Esophagus squamous epithelium (tissue), 5 donors: Measurements from ENCODE around the gene GPC3. TPM values are rescaled to one million over a fixed set of nuclear protein-coding genes. Genes with fewer than 3 reads are reported as not detected.
A peak's percentile ranks its signal among the peaks of the same experiment; 100 is the strongest.

Source experiments
- DNase-seq: peaks from one replicate; lab custom pipeline; 2025; lab: John Stamatoyannopoulos, UW
- H3K27ac ChIP-seq, 4 donors: fragments of 200-600 bp; sonication (generic); one replicate each; pipeline ENCODE4 v1.5.1; 2016 to 2019; ENCODE audit warnings: mild to moderate bottlenecking in 1 of 4
- H3K27me3 ChIP-seq, 4 donors: fragments of 200-600 bp; sonication (generic); 1 replicate in 3 of 4; 2 replicates in 1 of 4; pipeline versions ENCODE4 v1.5.1 to v1.6.0; 2017 to 2021; ENCODE audit warnings: antibody characterized with exemption in 1 of 4
- H3K36me3 ChIP-seq, 3 donors: fragments of 200-600 bp; sonication (generic); one replicate each; pipeline ENCODE4 v1.5.1; 2016 to 2019
- H3K4me1 ChIP-seq, 3 donors: fragments of 200-600 bp; sonication (generic); one replicate each; pipeline ENCODE4 v1.5.1; 2017 to 2019
- H3K4me3 ChIP-seq, 4 donors: fragments of 200-600 bp; sonication (generic); 1 replicate in 3 of 4; 2 replicates in 1 of 4; pipeline ENCODE4 v1.5.1; 2016 to 2019; ENCODE audit warnings: mild to moderate bottlenecking in 2 of 4, moderate library complexity in 1 of 4
- H3K9me3 ChIP-seq, 3 donors: fragments of 200-600 bp; sonication (generic); one replicate each; pipeline ENCODE4 v1.5.1; 2016 to 2019
- CTCF ChIP-seq, 6 experiments: fragments of 450-650 bp in 4 of 6; fragments of 200-600 bp in 2 of 6; sonication (generic) in 2 of 6; IDR thresholded peaks; one replicate each; pipeline ENCODE4 v1.5.1; 2016 to 2019; ENCODE audit warnings: antibody characterized with exemption in 6 of 6, mild to moderate bottlenecking in 4 of 6, moderate library complexity in 4 of 6
- POLR2A ChIP-seq, 4 donors: fragments of 450-650 bp; IDR thresholded peaks; one replicate each; pipeline ENCODE4 v1.6.1; 2017; ENCODE audit warnings: antibody characterized with exemption in 4 of 4, mild to moderate bottlenecking in 4 of 4, moderate library complexity in 3 of 4
- WGBS, 2 donors: methylation state at CpG; one replicate each; pipeline ENCODE4 v1.1.5; 2018; 5-methylcytosine and 5-hydroxymethylcytosine counted together
- intact Hi-C: fragments of 100-400 bp; cut with DNase I; formaldehyde crosslinking; loops from one replicate; pipeline ENCODE4 v1.15.0; 2022
- total RNA-seq, 4 donors: library from RNA; depleted of rRNA; stranded (reverse); fragments of >200 nt; gene quantifications; one replicate each; pipeline ENCODE4 v1.1.0, GENCODE V29; 2016
- donor health status: DM: yes; HTN: yes; CAD: no.

Gene GPC3
- total RNA-seq, 4 donors from 2014 or later: 0.44 to 2.8 (median 1.7) TPM; not detected in 1

- peaks cover 0 to 9% (median 0%) of the 10 kb centered on the region in 3 donors for H3K4me1 ChIP-seq
- no peaks in the 10 kb centered on the region for H3K36me3 ChIP-seq
- intact Hi-C loops: no loop called here
- WGBS, 2 donors: 53 to 75% methylated on average over 4 of the region's 4 CpGs
- no peaks in the 10 kb centered on the region for H3K9me3 ChIP-seq
- no peak overlapping the region for H3K4me3 ChIP-seq
- no peak overlapping the region for H3K27ac ChIP-seq
- no peaks in the 10 kb centered on the region for H3K27me3 ChIP-seq
- TF ChIP-seq CTCF (IDR thresholded peaks at IDR 0.05) (no peak), POLR2A (IDR thresholded peaks at IDR 0.05) (no peak)
- no peak for DNase-seq
These were observed 336.8 kb downstream of the GPC3 start for GRCh38 chrX:133648594-133648993.

GRCh38 chrX:133646719-133647116, 338.7 kb downstream of the GPC3 start:
- 69 to 86% methylated on average over 3 of the region's 3 CpGs for WGBS, 2 donors
- H3K4me1 ChIP-seq: peaks cover 0 to 9% (median 0%) of the 10 kb centered on the region in 3 donors
- intact Hi-C loops: no loop called here
- H3K36me3 ChIP-seq: no peaks in the 10 kb centered on the region
- H3K27me3 ChIP-seq: no peaks in the 10 kb centered on the region
- TF ChIP-seq CTCF (IDR thresholded peaks at IDR 0.05) (no peak), POLR2A (IDR thresholded peaks at IDR 0.05) (no peak)
- no peaks in the 10 kb centered on the region for H3K9me3 ChIP-seq
- no peak for DNase-seq
- H3K27ac ChIP-seq: peak overlapping the region in 1 of 4 donors; percentile 52
- H3K4me3 ChIP-seq: no peak overlapping the region

- intact Hi-C loops: no loop called here
These were observed 339.2 kb downstream of the GPC3 start for GRCh38 chrX:133645977-133646718.

GRCh38 chrX:133645256-133645655, 340.1 kb downstream of the GPC3 start:
- no peaks in the 10 kb centered on the region for H3K9me3 ChIP-seq
- H3K4me1 ChIP-seq: peaks cover 0 to 9% (median 0%) of the 10 kb centered on the region in 3 donors
- no peak overlapping the region for H3K27ac ChIP-seq
- TF ChIP-seq CTCF (IDR thresholded peaks at IDR 0.05): no peak
- no peak for TF ChIP-seq POLR2A (IDR thresholded peaks at IDR 0.05)
- H3K36me3 ChIP-seq: no peaks in the 10 kb centered on the region
- no peak for DNase-seq
- intact Hi-C loops: no loop called here
- peak overlapping the region in 1 of 4 donors; percentile 26 for H3K4me3 ChIP-seq
- H3K27me3 ChIP-seq: no peaks in the 10 kb centered on the region
- 43 to 49% methylated on average over 4 to 6 of the region's 6 CpGs for WGBS, 2 donors

More at GRCh38 chrX:133645977-133646718, 339.2 kb downstream of the GPC3 start:
- H3K27me3 ChIP-seq: no peaks in the 10 kb centered on the region
- TF ChIP-seq POLR2A (IDR thresholded peaks at IDR 0.05) (no peak), CTCF (IDR thresholded peaks at IDR 0.05) (no peak)
- peaks cover 0 to 9% (median 0%) of the 10 kb centered on the region in 3 donors for H3K4me1 ChIP-seq
- no peaks in the 10 kb centered on the region for H3K36me3 ChIP-seq
- no peak for DNase-seq
- WGBS, 2 donors: 24 to 35% methylated on average over 5 of the region's 5 CpGs
- no peak overlapping the region for H3K4me3 ChIP-seq
- no peaks in the 10 kb centered on the region for H3K9me3 ChIP-seq
- peak overlapping the region in 2 of 4 donors; percentile 21 to 52 for H3K27ac ChIP-seq

GRCh38 chrX:133640161-133641015, 345.0 kb downstream of the GPC3 start:
- H3K36me3 ChIP-seq: no peaks in the 10 kb centered on the region
- no peaks in the 10 kb centered on the region for H3K4me1 ChIP-seq
- intact Hi-C loops: no loop called here
- H3K4me3 ChIP-seq: no peak overlapping the region
- no peak for TF ChIP-seq POLR2A (IDR thresholded peaks at IDR 0.05)
- no peak for TF ChIP-seq CTCF (IDR thresholded peaks at IDR 0.05)
- H3K27me3 ChIP-seq: no peaks in the 10 kb centered on the region
- H3K9me3 ChIP-seq: no peaks in the 10 kb centered on the region
- WGBS, 2 donors: 56 to 65% methylated on average over 7 of the region's 7 CpGs
- no peak for DNase-seq
- H3K27ac ChIP-seq: no peak overlapping the region
